Panc1 (cell line): ENCODE results near the gene ROBO1. TPM values are rescaled to one million over a fixed set of nuclear protein-coding genes. Genes with fewer than 3 reads are reported as not detected.

Experiments used
- ATAC-seq: fragments of 200-7000 bp; cut with Tn5 transposase; 2 replicates; pipeline ENCODE4 v1.9.1; 2020; ENCODE audit warnings: mild to moderate bottlenecking, moderate library complexity
- BruUV-seq: library from RNA; stranded (reverse); fragments of 400-500 nt; replicated peaks from 2 replicates; lab custom pipeline; 2021; lab: Mats Ljungman, UMichigan
- CTCF ChIA-PET: fragments of 300-600 bp; sonication (Branson Sonifier 250); formaldehyde crosslinking; loops from one replicate; lab custom pipeline; 2022; ENCODE audit warnings: antibody characterized with exemption; lab: Charles Lee
- POLR2A ChIA-PET: fragments of 300-600 bp; sonication (Branson Sonifier 250); formaldehyde crosslinking; loops from one replicate; lab custom pipeline; 2022; ENCODE audit warnings: antibody characterized with exemption; lab: Charles Lee
- DNase-seq: peaks from one replicate; pipeline ENCODE4 v3.0.0-alpha.2; 2010; ENCODE audit warnings: low read depth, low spot score
- H3K27ac ChIP-seq: 2 replicates; pipeline ENCODE4 v1.5.1; 2011; ENCODE audit warnings: mild to moderate bottlenecking, low read length, inconsistent platforms
- H3K27me3 ChIP-seq: fragments of 200-500 bp; sonication (Bioruptor generic); 2 replicates; pipeline ENCODE4 v1.6.0; 2014; ENCODE audit warnings: low read length, inconsistent platforms; ENCODE audit not compliant: control insufficient read depth, insufficient read depth
- H3K36me3 ChIP-seq: fragments of 200-500 bp; sonication (Bioruptor generic); 2 replicates; pipeline ENCODE4 v1.5.1; 2014; ENCODE audit warnings: inconsistent platforms, mild to moderate bottlenecking, low read length, moderate library complexity; ENCODE audit not compliant: control insufficient read depth, insufficient read depth
- H3K4me1 ChIP-seq: 2 replicates; pipeline ENCODE4 v1.5.1; 2011; ENCODE audit warnings: inconsistent platforms, mild to moderate bottlenecking, low read length, moderate library complexity; ENCODE audit not compliant: control insufficient read depth, insufficient read depth
- H3K4me3 ChIP-seq, 2 experiments: 2 replicates each; pipeline ENCODE4 v1.5.1; 2011 to 2012; ENCODE audit warnings: low read depth in 2 of 2, low read length in 2 of 2, mild to moderate bottlenecking in 2 of 2, inconsistent platforms in 1 of 2, moderate library complexity in 1 of 2
- H3K9me3 ChIP-seq: fragments of 200-500 bp; sonication (Bioruptor generic); 2 replicates; pipeline ENCODE4 v1.5.1; 2014; ENCODE audit warnings: low read depth, mild to moderate bottlenecking, inconsistent platforms, low read length, moderate library complexity; ENCODE audit not compliant: control insufficient read depth, insufficient read depth
- CTCF ChIP-seq: fragments of 450-650 bp; IDR thresholded peaks from 2 replicates; pipeline ENCODE4 v1.5.1; 2017; ENCODE audit warnings: mild to moderate bottlenecking
- POLR2AphosphoS5 ChIP-seq: IDR thresholded peaks from 2 replicates; pipeline ENCODE4 v1.6.1; 2012; ENCODE audit warnings: mild to moderate bottlenecking, low read depth, low read length, moderate library complexity
- REST ChIP-seq, 2 experiments: IDR thresholded peaks; 2 replicates each; pipeline ENCODE4 v1.6.1; 2011 to 2012; ENCODE audit warnings: low read depth in 2 of 2, control low read depth in 1 of 2, low read length in 1 of 2, mild to moderate bottlenecking in 1 of 2, moderate library complexity in 1 of 2; ENCODE audit not compliant: insufficient read depth in 1 of 2
- SIN3A ChIP-seq: IDR thresholded peaks from 2 replicates; pipeline ENCODE4 v1.6.1; 2012; ENCODE audit warnings: low read depth, mild to moderate bottlenecking, low read length, moderate library complexity, borderline replicate concordance; ENCODE audit not compliant: insufficient read depth
- TCF7L2 ChIP-seq: IDR thresholded peaks from 2 replicates; pipeline ENCODE4 v1.6.1; 2011; ENCODE audit warnings: mild to moderate bottlenecking, low read depth, low read length, inconsistent platforms
- in situ Hi-C: cut with HindIII; loops from 2 replicates; pipeline ENCODE4 v1.10.0; 2016; ENCODE audit warnings: low sequenced_read_pairs, low pct_unique_long_range_greater_than_20kb
- intact Hi-C: fragments of 100-400 bp; cut with micrococcal nuclease; formaldehyde crosslinking; loops from one replicate; pipeline ENCODE4 v1.10.0; 2022; ENCODE audit not compliant: unreplicated experiment
- total RNA-seq: library from RNA; stranded (reverse); gene quantifications from one replicate; pipeline ENCODE4 v1.2.1, GENCODE V29; 2021; ENCODE audit not compliant: unreplicated experiment

The ROBO1 gene
- total RNA-seq, 1 experiment from 2014 or later: 61.6 TPM

- TF ChIP-seq TCF7L2: no peak
- TF ChIP-seq SIN3A: no peak
- no peak for TF ChIP-seq POLR2AphosphoS5
- TF ChIP-seq REST (IDR thresholded peaks at IDR 0.05; ENCODE audit: insufficient read depth in 1 of 2, low read depth in 2 of 2, low read length in 1 of 2): no peak
- no peak for TF ChIP-seq CTCF
- Histone ChIP-seq H3K36me3 (no peaks in the 10 kb centered on the region), H3K27ac (no peak overlapping the region), H3K4me1 (no peaks in the 10 kb centered on the region), H3K4me3 (no peak overlapping the region), H3K27me3 (no peaks in the 10 kb centered on the region), H3K9me3 (no peaks in the 10 kb centered on the region)
- CTCF ChIA-PET: no interaction called here
- in situ Hi-C loops: no loop called here
- POLR2A ChIA-PET: interaction anchor here (0.5 kb wide), 1 partner anchor 10 kb away, joined by 4 read pairs; no protein-coding TSS in a partner anchor
- no TSS peak for BruUV-seq
- DNase-seq (no peak), ATAC-seq (no peak)
- intact Hi-C loops: no loop called here
Measured at GRCh38 chr3:78940626-78941025, 827.2 kb downstream of the ROBO1 start.

- Histone ChIP-seq H3K4me3 (no peak overlapping the region), H3K27me3 (no peaks in the 10 kb centered on the region), H3K9me3 (no peaks in the 10 kb centered on the region), H3K4me1 (no peaks in the 10 kb centered on the region), H3K27ac (no peak overlapping the region), H3K36me3 (no peaks in the 10 kb centered on the region)
- no peak for DNase-seq
- CTCF ChIA-PET: no interaction called here
- ATAC-seq: no peak
- intact Hi-C loops (no loop called here), in situ Hi-C loops (no loop called here)
- no TSS peak for BruUV-seq
- TF ChIP-seq POLR2AphosphoS5 (no peak), CTCF (no peak), SIN3A (no peak), REST (IDR thresholded peaks at IDR 0.05; ENCODE audit: insufficient read depth in 1 of 2, low read depth in 2 of 2, low read length in 1 of 2) (no peak), TCF7L2 (no peak)
- POLR2A ChIA-PET: interaction anchor here (0.5 kb wide), 1 partner anchor 11 kb away, joined by 4 read pairs; no protein-coding TSS in a partner anchor
Measured at GRCh38 chr3:78940128-78940527, 827.7 kb downstream of the ROBO1 start.
